DND-41 (cell line): ENCODE results near the gene ARHGAP8.

Experiments
- CTCF ChIP-seq: IDR thresholded peaks from 2 replicates; pipeline ENCODE4 v1.5.1; 2012; ENCODE audit warnings: borderline replicate concordance, low read length, moderate library complexity, mild to moderate bottlenecking; ENCODE audit not compliant: poor library complexity, severe bottlenecking; ENCODE audit errors: extremely low read depth
- EZH2 ChIP-seq: IDR thresholded peaks from 3 replicates; pipeline ENCODE4 v1.6.1; 2012; ENCODE audit warnings: borderline replicate concordance, low read depth, mild to moderate bottlenecking, moderate library complexity, low read length, inconsistent platforms; ENCODE audit not compliant: severe bottlenecking

GRCh38 chr22:44729391-44730021 lies 22.9 kb upstream of the ARHGAP8 start:
- no peak for TF ChIP-seq CTCF
- TF ChIP-seq EZH2: no peak
